Left renal pelvis (tissue), 4 donors: ENCODE results near the gene OXLD1. TPM values are rescaled to one million over a fixed set of nuclear protein-coding genes. Genes with fewer than 3 reads are reported as not detected.
A peak's percentile ranks its signal among the peaks of the same experiment; 100 is the strongest.
"Not testable (repeated sequence)": the region's sequence is repeated elsewhere in the genome, so short reads cannot be mapped to it uniquely, and the experiment has no call there.

ENCODE experiments used
- DNase-seq, 4 donors: peaks; one replicate each; pipeline ENCODE4 v3.0.0-alpha.2; 2013; ENCODE audit warnings: low read depth in 4 of 4, low spot score in 3 of 4
- polyA plus RNA-seq, 4 donors: library from polyadenylated mRNA; unstranded; fragments of 120-200 nt; gene quantifications; one replicate each; pipeline ENCODE4 v1.2.1, GENCODE V29; 2013; ENCODE audit not compliant: insufficient read length in 4 of 4

OXLD1 gene
- polyA plus RNA-seq, 4 donors, result 9.6 to 21.6 (median 12.3) TPM

- DNase-seq, result peak; percentile 96 to 98 (median 98)
Observed at GRCh38 chr17:81683584-81684441, 17.4 kb upstream of the OXLD1 start, which contains the start of the genes ARL16 and HGS. Gene ARL16, minus strand, starts transcription at chr17:81683797. Its CDS starts 44 bp downstream, at chr17:81683753. Gene HGS, plus strand, starts transcription at chr17:81684011. Its CDS starts 56 bp downstream, at chr17:81684067.

GRCh38 chr17:81683208-81683583 lies 16.8 kb upstream of the OXLD1 start:
- DNase-seq, result no peak

GRCh38 chr17:81682565-81683207 lies 16.3 kb upstream of the OXLD1 start:
- DNase-seq, result no peak

- DNase-seq, result no peak
Observed at GRCh38 chr17:81681672-81682071, 15.3 kb upstream of the OXLD1 start.

GRCh38 chr17:81680150-81680549 lies 13.7 kb upstream of the OXLD1 start:
- no peak for DNase-seq

- no peak for DNase-seq
Observed at GRCh38 chr17:81676906-81677305, 10.5 kb upstream of the OXLD1 start.

GRCh38 chr17:81675515-81676221 lies 9.3 kb upstream of the OXLD1 start:
- DNase-seq, result not testable (repeated sequence)

GRCh38 chr17:81673561-81674258 lies 7.3 kb upstream of the OXLD1 start:
- DNase-seq, result no peak

GRCh38 chr17:81672954-81673353 lies 6.5 kb upstream of the OXLD1 start:
- no peak for DNase-seq

- DNase-seq, result no peak
Observed at GRCh38 chr17:81672504-81672903, 6.1 kb upstream of the OXLD1 start.

GRCh38 chr17:81667754-81668153 lies 1.3 kb upstream of the OXLD1 start:
- DNase-seq, result no peak

GRCh38 chr17:81666092-81666341 lies 388 bp downstream of the OXLD1 start:
- no peak for DNase-seq

GRCh38 chr17:81665205-81666091 lies 957 bp downstream of the OXLD1 start:
- DNase-seq, result no peak

- DNase-seq, result no peak
Observed at GRCh38 chr17:81664051-81664470, 2.3 kb downstream of the OXLD1 start.

- no peak for DNase-seq
Observed at GRCh38 chr17:81662002-81662401, 4.4 kb downstream of the OXLD1 start.

- DNase-seq, result no peak
Observed at GRCh38 chr17:81660441-81660840, 6.0 kb downstream of the OXLD1 start.

- no peak for DNase-seq
Observed at GRCh38 chr17:81659038-81659437, 7.4 kb downstream of the OXLD1 start.

GRCh38 chr17:81656835-81657234 lies 9.6 kb downstream of the OXLD1 start:
- DNase-seq, result no peak

- no peak for DNase-seq
Observed at GRCh38 chr17:81656118-81656743, 10.2 kb downstream of the OXLD1 start, which contains the start of gene PDE6G. Gene PDE6G, minus strand, starts transcription at chr17:81656542. Its CDS starts 3,237 bp downstream, at chr17:81653305.
